Pons (tissue), 1 donor: ENCODE results near the gene L1CAM.

Source experiments
- DNase-seq: peaks from one replicate; pipeline ENCODE4 v3.0.0-alpha.2; 2016; ENCODE audit warnings: low spot score

The L1CAM gene

DNA sequence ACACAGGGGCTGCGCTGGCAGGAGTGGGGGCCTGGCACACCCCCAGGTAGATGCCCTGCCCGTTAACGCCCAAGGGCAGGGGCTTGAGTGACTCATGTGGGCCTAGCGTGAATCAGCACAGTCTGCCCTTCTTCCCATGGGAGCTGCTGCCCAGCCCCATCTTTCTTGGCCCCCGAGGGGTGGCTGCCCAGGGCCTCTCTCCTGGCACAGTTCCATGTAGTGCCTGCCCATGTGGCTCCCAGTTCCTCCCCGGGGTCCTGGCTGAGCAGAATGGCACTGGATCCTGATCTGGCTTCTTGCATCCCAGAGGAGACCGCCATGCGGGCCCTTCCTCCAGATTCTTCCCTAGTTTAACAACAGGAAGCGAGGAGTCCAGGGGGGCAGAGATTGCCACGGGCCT lies 16.4 kb upstream of the L1CAM start:
- DNase-seq: no peak

DNA sequence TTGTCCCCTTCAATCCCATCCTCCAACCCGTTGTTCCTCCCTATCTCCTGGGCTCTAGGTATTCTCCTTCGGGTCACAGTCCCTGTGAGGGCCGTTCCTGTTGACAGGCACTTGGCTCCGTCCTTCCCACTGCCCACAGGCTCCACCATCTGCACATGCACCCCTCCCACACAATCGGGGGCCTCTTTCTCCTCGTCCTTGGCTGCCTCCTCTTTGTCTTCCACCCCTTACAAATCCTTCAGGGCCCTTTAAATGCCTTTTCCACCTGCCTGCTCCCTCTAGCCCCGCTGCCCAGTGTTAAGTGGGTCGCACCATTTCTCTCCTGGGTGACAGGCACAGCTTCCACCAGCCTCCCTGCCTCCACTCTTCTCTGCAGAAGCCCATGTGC lies 15.8 kb upstream of the L1CAM start:
- no peak for DNase-seq

DNA sequence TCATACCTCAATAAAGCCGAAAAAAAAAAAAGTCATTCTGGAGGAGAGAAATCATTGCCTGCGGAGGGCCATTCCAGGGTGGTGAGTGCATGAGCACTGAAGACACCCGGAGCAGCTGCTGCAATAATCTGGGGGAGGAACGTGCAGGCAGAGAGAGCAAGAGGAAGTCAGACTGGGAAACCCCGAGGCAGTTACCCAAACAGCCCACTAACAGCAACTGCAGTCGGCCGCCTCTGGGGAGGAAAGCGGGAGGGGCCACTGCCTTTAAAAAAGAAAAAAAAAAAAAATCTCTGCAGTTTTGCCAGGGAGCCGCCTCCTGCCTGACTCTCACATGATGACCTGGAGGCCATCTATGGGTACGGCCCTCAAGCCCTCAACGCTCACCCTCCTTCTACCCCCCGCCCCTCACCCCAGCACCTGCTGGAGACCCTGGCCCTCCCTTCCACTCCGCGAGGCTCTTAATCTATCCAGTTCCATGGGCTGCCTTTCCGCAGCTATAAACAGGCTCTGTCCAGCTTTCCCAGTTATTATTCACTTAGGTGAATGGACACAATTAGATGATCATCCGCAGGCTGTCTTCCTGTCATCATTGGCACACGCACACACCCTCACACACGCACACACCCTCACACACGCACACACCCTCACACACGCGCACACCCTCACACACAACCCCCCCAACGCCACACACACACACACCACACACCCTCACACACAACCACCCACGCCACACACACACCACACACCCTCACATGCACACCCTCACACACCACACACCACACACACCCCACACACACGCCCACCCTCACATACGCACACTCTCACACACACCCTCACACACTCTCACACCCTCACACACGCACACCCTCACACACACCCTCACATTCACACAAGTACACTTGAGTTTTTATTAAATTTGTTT lies 15.1 kb upstream of the L1CAM start:
- DNase-seq: peak; percentile 14

DNA sequence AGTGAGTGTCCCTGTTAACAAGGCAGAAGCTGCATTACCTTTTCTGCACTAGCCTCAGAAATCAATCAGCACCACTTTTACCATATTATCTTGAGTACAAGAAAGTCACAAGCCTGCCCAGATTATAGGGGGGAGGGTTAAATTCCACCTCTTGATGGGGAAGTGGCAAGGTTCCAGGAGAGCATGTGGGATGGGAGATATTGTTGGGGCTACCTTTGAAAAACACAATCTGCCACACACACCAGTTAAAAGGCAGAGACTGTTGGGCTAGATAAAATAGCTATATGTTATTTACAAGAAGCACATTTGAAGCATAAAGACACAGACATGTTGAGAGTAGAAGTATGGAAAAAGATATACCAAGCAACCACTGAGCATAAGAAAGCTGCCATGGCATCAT lies 11.9 kb upstream of the L1CAM start:
- no peak for DNase-seq

DNA sequence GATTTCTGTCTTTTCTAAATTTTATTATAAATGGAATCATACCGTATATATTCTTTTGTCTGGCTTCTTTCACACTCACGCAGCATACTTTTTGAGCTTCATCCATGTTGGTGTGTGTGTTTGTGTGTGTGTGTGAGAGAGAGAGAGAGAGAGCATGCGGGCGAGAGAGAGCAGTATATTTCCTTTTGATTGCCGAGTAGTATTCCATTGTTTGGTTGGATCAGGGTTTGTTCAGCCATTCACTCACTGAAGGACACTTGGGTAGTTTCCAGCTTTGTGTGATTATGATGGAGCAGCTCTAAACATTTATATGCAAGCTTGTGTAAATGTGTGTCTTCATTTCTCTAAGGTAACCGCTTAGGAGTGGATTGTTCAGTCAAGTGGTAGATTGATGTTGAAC lies 3.1 kb upstream of the L1CAM start:
- no peak for DNase-seq

DNA sequence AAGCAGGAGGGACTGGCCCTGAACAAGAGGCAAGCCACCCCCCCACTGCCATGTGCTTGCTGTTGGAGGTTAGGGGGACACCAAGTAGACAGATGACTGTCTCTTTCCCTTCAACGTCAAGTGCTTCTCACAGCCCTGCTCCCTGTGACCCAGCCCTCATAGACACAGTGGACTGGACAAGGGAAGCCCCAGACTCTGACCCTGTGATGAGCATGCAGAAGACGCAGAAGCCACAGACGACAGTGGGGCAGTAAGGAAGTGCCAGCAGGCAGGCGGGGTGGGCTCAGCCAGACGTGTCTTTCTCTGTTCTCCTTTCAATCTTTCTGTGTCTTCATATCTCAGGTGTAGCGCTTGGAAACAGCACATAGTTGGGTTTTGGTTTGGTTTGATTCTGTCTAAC lies 2.4 kb upstream of the L1CAM start:
- no peak for DNase-seq

DNA sequence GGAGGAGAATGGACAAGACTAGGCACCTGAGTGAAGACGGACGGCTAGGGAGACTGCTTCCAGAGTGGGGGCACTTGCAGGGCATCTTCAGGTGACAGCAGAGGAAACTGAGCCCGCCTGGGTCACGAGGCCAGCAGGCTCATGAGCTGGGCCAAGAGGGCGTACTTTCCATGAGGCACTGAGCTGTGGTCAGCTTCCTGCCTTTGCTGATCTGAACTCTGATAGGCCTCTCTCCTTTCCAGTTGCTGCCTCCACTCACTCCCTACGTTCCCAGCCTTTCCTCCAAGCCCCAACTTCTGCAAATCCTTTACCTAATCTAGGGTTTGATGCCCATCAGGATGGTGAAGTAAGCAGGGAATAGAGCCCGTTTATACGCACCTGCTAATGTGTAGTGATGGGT lies 1.4 kb upstream of the L1CAM start:
- no peak for DNase-seq

DNA sequence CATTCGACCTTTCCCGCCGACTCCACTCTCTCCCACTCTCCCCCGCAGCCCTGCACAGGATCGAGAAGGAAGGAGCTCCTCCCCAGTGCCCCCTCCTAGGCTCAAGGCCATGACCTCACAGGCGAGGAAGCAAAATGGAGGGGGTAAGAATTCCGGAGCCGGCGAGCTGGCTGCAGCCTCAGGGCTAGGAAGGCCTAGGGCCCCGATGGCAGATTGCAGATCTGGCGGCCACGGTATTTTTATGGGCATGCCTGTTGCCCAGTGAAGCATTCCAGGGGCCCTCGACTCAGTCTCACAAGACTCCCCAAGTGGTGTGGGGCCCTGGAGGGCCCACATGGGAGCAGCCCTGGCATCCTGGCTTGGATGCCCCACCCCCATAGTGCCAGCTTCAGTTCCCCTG lies 942 bp upstream of the L1CAM start:
- no peak for DNase-seq

DNA sequence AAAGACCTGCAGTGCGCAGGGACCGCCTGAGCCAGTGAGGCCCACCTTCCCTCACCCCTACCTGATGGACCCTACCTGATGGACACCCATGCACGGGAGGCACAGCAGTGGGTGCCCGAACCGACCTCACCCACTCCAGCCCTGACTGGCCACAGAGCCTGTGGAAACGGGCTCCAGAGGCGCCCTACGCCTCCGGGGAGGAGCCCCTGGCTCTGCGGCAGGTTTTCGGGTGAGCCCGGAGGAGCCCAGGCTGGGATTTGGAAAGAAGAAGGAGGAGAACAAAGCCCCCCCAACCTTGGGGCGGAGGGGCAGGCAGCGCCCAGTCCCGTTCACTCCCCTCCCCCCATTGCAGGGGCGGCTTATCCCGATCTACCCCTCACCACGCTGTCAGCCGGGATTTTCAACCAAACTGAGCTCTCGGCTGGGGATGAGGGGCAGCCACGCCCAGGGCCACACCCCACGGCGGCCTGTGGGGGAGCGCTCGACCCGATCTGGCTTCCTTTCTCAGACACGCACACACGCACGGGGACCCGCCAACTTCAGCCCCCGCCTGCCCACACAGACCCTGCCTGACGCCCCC lies 675 bp downstream of the L1CAM start:
- DNase-seq: no peak

DNA sequence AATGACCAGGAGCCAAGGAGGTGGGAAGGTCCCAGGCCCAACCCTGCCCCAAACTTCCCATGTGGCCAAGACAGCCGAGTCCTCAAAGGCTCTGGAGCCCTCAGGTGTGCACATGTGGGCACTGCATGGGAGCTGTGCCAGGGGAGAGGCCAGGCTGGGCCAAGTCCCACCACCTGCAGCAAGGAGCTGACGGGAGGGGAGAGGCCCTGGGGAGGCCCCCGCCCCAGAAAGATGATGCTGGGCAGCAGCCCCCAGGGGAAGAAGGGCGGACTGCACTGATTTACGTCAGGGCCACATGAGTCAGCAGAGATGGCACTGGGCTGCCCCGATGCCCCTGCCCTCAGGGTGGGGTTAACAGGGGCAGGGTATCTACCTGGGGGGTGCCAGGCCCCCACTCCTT lies 1.4 kb downstream of the L1CAM start:
- no peak for DNase-seq

DNA sequence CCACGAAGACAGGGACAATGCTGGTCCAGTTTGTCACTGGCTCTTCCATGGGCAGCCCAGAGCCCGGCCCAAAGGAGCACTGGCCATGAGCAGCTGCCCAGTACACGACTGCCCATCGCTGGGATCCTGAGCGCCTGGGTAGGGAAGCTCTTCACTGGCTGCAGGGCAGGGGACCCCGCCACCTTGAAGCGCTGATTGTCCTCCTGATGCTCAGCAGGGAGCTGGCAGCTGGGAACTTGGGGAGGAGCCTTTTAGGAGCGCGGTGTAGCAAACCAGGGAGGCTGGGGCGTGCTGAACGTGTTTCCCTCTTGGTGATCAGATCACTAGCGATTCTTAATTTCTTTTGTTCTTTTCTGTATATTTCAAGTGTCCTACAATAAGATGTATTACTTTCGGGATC lies 1.8 kb downstream of the L1CAM start:
- no peak for DNase-seq

DNA sequence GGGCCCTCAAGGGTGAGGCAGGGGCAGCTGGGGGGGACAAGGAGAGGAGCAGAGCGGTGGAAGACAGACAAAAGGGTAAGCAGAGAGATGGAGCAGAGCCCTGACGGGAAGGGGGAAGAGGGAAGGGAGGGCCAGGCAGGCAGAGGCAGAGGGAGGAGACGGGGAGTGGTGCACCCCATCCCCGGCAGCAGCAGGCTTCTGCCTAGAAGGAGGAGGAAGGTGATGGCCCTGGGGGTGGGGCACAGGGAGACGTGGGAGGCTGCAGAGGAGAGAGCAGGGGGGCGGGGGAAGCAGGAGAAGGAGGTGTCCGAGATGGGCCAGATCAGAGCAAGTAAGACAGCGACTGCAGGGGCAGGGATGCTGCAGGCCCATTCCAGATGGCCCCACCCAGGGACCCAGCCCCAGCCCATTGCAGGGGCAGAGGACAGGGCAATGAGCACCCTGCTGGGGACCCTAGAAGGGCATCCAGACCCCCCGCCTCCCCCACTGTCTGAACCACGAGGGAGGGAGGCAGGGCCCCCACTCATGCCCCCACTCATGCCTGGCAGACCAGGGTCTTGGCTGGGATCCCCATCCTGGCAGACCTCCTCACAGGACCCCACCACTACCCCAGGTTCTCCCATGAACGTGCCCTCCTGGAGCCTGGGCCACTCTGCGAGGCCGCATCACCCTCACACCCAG lies 2.7 kb downstream of the L1CAM start:
- DNase-seq: no peak

DNA sequence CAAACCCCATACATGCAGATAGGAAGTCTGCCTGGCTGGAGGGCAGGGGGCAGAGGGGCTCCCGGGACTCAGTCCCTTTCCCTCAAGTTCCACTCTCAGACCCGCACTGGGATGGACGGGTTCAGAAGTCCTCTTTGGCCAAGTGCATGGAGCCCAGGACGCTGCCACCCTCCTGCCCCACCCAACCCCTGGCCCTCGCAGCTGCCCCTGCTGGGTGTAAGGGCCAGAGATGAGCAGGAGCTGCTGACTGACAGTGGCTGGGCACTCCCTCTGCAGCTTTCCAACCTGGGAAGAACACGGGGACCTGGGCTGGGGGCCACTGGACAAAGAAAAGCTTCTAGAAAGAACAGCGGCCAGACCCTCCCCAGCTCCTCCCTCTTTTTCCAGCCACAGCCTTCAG lies 3.4 kb downstream of the L1CAM start:
- DNase-seq: no peak

DNA sequence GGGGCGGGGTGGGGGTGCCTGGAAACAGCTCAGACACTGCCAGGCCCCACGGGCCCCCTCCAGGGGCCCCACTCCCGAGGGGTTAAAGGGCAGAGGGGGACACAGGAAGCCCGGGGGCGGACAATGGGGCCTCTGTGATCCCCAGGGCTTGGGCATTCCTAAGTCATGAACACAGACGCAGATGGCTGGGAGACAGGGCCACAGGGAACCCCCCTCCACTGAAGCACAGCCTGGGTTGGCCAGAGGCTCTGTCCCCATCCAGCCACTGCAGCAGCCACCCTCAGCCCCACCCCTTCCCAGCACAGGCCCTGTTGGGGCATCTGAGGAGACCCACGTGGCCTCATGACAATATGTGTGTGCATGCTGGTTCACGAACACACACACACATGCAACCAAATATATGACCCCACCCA lies 3.9 kb downstream of the L1CAM start:
- no peak for DNase-seq

DNA sequence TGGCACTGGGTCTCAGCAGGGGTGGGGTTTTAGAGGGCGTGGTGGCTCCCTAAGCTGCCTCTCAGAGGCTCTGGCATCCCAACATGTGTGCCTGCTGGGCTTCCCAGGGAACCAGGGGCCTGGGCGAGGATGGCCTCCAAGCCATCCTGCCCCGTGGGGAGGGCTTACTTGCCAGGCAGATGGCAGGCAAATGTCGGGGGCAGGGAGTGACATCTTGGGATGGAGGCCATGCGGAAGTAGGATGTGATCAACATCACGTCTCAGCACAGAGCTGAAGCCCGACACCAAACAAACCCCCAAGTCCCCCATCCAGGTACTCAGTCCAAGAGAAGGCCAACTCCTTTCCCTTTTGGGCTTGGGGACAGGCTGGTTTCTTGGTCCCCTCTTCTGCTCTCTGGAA lies 4.7 kb downstream of the L1CAM start:
- no peak for DNase-seq

DNA sequence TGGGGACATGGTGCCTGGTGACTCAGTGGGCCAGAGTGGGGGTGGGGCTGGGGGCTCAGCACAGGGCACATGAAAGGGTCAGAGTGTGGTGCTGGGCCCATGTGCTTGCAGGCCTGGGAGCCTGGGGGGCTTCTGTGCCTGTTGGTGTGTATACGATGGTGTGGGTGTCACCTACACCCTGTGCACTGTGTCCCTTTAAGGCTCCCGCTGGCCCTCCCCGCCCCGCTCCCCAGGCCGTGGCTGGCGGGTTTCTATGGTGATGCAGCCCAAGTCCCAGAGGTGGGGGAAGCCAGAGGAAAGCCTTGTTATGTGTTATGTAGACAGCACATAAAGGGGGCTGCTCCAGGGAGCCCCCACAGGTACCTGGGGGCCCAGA lies 5.5 kb downstream of the L1CAM start:
- no peak for DNase-seq

DNA sequence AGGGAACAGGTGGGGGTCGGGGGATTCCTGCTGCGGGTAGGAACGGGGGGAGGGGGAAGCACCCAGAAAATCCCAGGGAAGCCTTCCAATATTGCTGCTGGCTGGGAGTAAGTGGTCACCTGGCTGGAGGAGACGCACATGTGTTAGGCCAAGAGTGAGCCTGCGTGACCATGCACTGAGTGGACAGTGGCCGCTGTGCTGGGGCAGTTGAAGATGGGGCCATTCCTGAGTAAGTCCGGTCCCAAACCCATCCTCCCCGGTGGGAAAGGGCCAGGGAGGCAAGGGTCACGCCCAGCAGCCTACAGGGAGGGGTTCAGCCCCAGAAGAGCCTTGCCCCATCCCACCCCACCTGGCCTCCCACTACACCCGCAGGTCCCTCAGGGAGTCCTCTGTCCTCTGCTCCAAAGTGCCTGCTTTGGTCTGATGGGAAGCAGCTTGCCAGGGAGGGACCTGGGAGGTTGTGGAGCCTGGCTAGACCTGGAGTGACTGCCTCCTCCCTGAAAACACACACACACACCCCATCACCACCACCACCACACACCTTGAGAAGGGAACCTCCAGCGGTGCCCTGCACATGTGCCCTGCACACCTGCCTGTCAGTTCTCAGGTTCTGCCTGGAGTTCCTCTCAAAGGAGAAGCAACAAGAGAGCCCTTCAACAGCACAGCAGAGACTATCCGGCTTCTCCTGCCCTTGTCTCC lies 6.1 kb downstream of the L1CAM start:
- no peak for DNase-seq

DNA sequence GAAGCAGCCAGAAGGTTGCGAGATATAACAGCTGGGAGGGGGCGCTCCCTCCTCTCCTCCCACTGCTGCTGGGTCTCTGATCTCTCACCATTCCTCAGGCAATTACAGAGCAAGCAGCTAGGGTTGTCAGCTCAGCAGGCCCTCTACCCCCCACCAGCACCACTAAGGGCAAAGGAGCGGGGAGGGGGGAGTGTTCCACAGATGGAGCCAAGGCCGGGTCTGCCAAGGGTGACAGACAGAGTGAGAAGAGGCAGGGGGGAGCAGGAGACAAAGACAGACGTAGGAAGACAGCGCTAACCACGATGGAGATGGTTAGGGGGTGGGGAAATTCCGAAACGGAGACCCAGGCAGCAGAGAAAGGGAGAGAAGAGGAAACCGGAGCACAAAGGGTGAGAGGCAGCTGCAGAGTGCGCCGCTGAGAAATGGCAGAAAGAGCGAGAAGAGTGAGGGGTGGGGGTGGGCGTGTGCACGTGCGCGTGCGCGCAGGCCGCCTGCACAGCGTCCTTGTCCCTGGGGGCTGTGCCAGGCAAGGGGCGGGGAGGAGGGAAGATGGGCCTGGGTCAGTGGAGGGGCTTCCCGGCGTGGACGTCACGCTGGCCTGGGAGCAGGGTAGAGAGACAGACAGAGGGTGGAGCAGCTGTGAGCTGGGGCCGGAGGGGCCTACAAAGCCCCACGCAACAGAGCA lies 6.9 kb downstream of the L1CAM start:
- no peak for DNase-seq

DNA sequence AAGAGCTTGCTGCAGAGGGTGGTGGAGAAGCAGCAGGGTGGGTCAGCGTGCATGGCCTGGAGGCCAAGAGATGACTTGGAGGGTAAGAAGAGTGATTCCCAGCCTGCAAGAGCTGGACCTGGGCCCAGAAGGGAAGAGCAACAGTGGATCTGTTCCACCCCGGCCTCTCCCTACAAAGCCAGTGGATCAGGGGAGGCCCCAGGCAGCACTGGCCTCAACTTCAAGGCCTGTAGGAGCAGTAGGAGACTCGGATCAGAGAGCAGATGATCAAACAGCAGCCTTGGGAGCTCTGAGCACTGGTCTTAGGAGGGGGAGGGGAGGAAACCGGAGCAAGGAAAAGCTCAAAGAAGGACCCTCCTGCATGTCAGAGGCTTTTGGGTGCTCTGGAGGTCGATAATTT lies 7.6 kb downstream of the L1CAM start:
- no peak for DNase-seq

DNA sequence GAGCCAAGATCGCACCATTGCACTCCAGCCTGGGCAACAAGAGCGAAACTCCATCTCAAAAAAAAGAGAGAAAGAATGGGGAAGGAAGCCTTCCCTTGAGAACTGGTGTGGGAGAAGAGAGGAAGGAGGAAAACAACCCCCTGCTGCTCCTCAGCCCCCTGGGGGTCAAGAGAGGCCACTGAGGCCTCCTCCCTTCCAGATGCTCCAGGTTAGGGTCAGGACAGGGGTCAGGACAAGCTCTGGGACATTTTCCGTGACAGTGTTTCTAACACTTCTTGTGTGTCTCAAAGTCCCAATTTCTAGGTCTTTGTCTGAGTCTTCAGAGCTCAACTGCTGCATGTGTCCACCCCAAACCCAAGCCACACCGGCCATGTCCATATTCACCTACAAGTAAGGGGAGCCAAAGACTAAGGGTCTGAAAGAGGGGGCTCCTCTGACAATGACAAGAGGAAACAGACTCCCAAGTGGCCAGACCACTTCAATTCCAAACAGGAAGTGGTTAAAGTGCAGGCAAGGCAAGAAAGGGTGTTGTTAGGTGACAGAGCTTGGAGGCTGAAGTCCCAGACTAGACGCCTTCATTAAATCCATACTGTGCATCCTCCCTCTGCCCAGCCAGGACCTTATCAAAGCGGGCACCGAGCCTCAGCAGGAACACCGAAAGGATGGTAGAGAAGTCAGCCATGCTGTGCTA lies 8.3 kb downstream of the L1CAM start:
- no peak for DNase-seq

DNA sequence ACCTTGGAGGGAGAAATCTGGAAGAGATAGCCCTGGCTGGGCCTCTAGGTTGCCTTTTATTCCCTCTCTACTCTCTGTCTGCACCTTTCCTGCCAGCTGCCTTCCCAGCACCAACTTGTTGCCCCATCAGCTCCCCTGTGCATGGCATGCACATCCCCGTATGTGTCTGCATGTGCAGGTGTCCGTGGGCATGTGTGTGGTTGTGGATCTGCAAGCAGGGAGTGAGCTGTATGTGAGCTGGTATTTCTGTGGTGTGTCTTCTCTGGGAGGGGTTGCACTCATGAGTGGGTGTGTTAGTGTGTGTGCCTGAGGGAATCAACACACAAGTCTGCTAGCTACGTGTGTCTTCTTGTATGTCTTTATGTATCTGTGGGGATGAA lies 9.9 kb downstream of the L1CAM start:
- DNase-seq: no peak
